ENCODE results near the gene SATB1.
A peak's percentile ranks its signal among the peaks of the same experiment; 100 is the strongest.

The SATB1 gene

DNA sequence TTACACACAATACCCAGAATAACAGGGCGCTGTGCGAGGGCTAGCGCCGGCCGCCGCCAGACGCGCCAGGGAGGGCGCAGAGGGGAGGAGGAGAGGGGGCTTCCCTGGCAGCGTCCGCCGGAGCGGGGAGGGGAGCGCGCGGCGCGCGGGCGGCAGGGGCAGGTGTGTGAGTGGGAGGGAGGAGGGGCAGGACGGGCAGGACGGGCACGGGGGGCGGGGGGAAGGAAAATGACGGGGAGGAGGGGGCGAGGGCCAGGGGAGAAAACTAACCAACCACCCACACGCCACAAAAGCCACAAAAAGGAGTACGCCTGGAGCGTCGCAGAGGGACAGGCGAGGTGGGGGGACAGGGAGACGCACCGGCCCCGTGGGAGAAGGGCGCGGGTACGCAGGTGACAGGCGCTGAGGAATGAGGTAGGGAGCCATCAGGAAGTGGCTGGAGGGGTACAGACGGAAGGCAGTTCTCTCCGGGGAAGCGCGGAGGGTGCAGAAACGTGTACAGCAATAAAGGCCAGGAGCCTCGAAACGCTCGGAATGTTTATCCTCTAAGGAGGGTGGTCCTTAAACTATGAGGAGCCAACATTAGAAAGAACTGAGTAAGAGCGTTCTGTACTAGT is 610 bp upstream of the SATB1 start (continued):
- TF ChIP-seq, protein P1, sequence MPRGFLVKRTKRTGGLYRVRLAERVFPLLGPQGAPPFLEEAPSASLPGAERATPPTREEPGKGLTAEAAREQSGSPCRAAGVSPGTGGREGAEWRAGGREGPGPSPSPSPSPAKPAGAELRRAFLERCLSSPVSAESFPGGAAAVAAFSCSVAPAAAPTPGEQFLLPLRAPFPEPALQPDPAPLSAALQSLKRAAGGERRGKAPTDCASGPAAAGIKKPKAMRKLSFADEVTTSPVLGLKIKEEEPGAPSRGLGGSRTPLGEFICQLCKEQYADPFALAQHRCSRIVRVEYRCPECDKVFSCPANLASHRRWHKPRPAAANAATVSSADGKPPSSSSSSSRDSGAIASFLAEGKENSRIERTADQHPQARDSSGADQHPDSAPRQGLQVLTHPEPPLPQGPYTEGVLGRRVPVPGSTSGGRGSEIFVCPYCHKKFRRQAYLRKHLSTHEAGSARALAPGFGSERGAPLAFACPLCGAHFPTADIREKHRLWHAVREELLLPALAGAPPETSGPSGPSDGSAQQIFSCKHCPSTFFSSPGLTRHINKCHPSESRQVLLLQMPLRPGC (tag by site-specific recombination; IDR thresholded peaks at IDR 0.05), result 0 out of 2 replicates have a peak, but pooled peaks have one; percentile 13
- TF ChIP-seq SP2 (tag by site-specific recombination; IDR thresholded peaks at IDR 0.05), result peak; percentile 60
- no peak for TF ChIP-seq ZNF768 (tag by site-specific recombination; IDR thresholded peaks at IDR 0.05)
- TF ChIP-seq, protein P2, sequence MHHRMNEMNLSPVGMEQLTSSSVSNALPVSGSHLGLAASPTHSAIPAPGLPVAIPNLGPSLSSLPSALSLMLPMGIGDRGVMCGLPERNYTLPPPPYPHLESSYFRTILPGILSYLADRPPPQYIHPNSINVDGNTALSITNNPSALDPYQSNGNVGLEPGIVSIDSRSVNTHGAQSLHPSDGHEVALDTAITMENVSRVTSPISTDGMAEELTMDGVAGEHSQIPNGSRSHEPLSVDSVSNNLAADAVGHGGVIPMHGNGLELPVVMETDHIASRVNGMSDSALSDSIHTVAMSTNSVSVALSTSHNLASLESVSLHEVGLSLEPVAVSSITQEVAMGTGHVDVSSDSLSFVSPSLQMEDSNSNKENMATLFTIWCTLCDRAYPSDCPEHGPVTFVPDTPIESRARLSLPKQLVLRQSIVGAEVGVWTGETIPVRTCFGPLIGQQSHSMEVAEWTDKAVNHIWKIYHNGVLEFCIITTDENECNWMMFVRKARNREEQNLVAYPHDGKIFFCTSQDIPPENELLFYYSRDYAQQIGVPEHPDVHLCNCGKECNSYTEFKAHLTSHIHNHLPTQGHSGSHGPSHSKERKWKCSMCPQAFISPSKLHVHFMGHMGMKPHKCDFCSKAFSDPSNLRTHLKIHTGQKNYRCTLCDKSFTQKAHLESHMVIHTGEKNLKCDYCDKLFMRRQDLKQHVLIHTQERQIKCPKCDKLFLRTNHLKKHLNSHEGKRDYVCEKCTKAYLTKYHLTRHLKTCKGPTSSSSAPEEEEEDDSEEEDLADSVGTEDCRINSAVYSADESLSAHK (tag by site-specific recombination; IDR thresholded peaks at IDR 0.05), result peak; percentile 90
- no peak for TF ChIP-seq ZNF223 (tag by site-specific recombination; IDR thresholded peaks at IDR 0.05)
- TF ChIP-seq BCL11A (tag by site-specific recombination; IDR thresholded peaks at IDR 0.05; ENCODE audit: low read depth), result no peak; the same call in 1 of the 2 replicates
- no peak for TF ChIP-seq ZNF585B (tag by site-specific recombination; IDR thresholded peaks at IDR 0.05)
- TF ChIP-seq, protein P3, sequence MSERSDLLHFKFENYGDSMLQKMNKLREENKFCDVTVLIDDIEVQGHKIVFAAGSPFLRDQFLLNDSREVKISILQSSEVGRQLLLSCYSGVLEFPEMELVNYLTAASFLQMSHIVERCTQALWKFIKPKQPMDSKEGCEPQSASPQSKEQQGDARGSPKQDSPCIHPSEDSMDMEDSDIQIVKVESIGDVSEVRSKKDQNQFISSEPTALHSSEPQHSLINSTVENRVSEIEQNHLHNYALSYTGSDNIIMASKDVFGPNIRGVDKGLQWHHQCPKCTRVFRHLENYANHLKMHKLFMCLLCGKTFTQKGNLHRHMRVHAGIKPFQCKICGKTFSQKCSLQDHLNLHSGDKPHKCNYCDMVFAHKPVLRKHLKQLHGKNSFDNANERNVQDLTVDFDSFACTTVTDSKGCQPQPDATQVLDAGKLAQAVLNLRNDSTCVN (tag by site-specific recombination; optimal IDR thresholded peaks at IDR 0.05), result peak; percentile 88
- TF ChIP-seq ZNF785 (tag by site-specific recombination; IDR thresholded peaks at IDR 0.05), result no peak
- TF ChIP-seq ZFP41 (tag by site-specific recombination; IDR thresholded peaks at IDR 0.05; ENCODE audit: borderline replicate concordance), result no peak
- TF ChIP-seq, protein P4, sequence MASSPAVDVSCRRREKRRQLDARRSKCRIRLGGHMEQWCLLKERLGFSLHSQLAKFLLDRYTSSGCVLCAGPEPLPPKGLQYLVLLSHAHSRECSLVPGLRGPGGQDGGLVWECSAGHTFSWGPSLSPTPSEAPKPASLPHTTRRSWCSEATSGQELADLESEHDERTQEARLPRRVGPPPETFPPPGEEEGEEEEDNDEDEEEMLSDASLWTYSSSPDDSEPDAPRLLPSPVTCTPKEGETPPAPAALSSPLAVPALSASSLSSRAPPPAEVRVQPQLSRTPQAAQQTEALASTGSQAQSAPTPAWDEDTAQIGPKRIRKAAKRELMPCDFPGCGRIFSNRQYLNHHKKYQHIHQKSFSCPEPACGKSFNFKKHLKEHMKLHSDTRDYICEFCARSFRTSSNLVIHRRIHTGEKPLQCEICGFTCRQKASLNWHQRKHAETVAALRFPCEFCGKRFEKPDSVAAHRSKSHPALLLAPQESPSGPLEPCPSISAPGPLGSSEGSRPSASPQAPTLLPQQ (tag by site-specific recombination; IDR thresholded peaks at IDR 0.05), result no peak
- TF ChIP-seq, protein P5, sequence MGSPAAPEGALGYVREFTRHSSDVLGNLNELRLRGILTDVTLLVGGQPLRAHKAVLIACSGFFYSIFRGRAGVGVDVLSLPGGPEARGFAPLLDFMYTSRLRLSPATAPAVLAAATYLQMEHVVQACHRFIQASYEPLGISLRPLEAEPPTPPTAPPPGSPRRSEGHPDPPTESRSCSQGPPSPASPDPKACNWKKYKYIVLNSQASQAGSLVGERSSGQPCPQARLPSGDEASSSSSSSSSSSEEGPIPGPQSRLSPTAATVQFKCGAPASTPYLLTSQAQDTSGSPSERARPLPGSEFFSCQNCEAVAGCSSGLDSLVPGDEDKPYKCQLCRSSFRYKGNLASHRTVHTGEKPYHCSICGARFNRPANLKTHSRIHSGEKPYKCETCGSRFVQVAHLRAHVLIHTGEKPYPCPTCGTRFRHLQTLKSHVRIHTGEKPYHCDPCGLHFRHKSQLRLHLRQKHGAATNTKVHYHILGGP (tag by site-specific recombination; IDR thresholded peaks at IDR 0.05), result no peak
- no peak; the same call in 1 of the 2 replicates for TF ChIP-seq ZNF610 (tag by site-specific recombination; IDR thresholded peaks at IDR 0.05; ENCODE audit: borderline replicate concordance)
- TF ChIP-seq, protein P6, sequence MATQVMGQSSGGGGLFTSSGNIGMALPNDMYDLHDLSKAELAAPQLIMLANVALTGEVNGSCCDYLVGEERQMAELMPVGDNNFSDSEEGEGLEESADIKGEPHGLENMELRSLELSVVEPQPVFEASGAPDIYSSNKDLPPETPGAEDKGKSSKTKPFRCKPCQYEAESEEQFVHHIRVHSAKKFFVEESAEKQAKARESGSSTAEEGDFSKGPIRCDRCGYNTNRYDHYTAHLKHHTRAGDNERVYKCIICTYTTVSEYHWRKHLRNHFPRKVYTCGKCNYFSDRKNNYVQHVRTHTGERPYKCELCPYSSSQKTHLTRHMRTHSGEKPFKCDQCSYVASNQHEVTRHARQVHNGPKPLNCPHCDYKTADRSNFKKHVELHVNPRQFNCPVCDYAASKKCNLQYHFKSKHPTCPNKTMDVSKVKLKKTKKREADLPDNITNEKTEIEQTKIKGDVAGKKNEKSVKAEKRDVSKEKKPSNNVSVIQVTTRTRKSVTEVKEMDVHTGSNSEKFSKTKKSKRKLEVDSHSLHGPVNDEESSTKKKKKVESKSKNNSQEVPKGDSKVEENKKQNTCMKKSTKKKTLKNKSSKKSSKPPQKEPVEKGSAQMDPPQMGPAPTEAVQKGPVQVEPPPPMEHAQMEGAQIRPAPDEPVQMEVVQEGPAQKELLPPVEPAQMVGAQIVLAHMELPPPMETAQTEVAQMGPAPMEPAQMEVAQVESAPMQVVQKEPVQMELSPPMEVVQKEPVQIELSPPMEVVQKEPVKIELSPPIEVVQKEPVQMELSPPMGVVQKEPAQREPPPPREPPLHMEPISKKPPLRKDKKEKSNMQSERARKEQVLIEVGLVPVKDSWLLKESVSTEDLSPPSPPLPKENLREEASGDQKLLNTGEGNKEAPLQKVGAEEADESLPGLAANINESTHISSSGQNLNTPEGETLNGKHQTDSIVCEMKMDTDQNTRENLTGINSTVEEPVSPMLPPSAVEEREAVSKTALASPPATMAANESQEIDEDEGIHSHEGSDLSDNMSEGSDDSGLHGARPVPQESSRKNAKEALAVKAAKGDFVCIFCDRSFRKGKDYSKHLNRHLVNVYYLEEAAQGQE (tag by site-specific recombination; IDR thresholded peaks at IDR 0.05), result no peak
- TF ChIP-seq, protein P7, sequence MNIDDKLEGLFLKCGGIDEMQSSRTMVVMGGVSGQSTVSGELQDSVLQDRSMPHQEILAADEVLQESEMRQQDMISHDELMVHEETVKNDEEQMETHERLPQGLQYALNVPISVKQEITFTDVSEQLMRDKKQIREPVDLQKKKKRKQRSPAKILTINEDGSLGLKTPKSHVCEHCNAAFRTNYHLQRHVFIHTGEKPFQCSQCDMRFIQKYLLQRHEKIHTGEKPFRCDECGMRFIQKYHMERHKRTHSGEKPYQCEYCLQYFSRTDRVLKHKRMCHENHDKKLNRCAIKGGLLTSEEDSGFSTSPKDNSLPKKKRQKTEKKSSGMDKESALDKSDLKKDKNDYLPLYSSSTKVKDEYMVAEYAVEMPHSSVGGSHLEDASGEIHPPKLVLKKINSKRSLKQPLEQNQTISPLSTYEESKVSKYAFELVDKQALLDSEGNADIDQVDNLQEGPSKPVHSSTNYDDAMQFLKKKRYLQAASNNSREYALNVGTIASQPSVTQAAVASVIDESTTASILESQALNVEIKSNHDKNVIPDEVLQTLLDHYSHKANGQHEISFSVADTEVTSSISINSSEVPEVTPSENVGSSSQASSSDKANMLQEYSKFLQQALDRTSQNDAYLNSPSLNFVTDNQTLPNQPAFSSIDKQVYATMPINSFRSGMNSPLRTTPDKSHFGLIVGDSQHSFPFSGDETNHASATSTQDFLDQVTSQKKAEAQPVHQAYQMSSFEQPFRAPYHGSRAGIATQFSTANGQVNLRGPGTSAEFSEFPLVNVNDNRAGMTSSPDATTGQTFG (tag by site-specific recombination; IDR thresholded peaks at IDR 0.05; ENCODE audit: borderline replicate concordance), result no peak
- TF ChIP-seq ZNF114 (tag by site-specific recombination; IDR thresholded peaks at IDR 0.05), result no peak
- TF ChIP-seq, protein P8, sequence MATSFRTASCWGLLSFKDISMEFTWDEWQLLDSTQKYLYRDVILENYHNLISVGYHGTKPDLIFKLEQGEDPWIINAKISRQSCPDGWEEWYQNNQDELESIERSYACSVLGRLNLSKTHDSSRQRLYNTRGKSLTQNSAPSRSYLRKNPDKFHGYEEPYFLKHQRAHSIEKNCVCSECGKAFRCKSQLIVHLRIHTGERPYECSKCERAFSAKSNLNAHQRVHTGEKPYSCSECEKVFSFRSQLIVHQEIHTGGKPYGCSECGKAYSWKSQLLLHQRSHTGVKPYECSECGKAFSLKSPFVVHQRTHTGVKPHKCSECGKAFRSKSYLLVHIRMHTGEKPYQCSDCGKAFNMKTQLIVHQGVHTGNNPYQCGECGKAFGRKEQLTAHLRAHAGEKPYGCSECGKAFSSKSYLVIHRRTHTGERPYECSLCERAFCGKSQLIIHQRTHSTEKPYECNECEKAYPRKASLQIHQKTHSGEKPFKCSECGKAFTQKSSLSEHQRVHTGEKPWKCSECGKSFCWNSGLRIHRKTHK (tag by site-specific recombination; IDR thresholded peaks at IDR 0.05), result no peak
- no peak for TF ChIP-seq ZNF184 (tag by site-specific recombination; IDR thresholded peaks at IDR 0.05)
- no peak for TF ChIP-seq ZNF558 (tag by site-specific recombination; IDR thresholded peaks at IDR 0.05)
- no peak for TF ChIP-seq ZNF274 (IDR thresholded peaks at IDR 0.05; ENCODE audit: low read length)
- TF ChIP-seq ZNF274 (tag by site-specific recombination; IDR thresholded peaks at IDR 0.05; ENCODE audit: borderline replicate concordance), result no peak
- no peak for TF ChIP-seq ZNF658 (tag by site-specific recombination; IDR thresholded peaks at IDR 0.05)
